Measurements from ENCODE around the gene C14orf119. TPM values are rescaled to one million over a fixed set of nuclear protein-coding genes. Genes with fewer than 3 reads are reported as not detected.

C14orf119 gene
- total RNA-seq, 1 donor from 2014 or later, result 22.4 TPM

Other genes starting within 250 kb of the C14orf119 start
- 59.2 TPM for gene LRP10, start 223.8 kb upstream of the C14orf119 start, total RNA-seq
- gene REM2, start 212.3 kb upstream of the C14orf119 start, total RNA-seq, result not detected
- gene RBM23, start 176.4 kb upstream of the C14orf119 start, total RNA-seq, result 40.3 TPM
- 48.7 TPM for gene PRMT5, start 166.1 kb upstream of the C14orf119 start, total RNA-seq
- gene HAUS4, start 138.4 kb upstream of the C14orf119 start, total RNA-seq, result 19.5 TPM
- 13.1 TPM for gene AJUBA, start 113.0 kb upstream of the C14orf119 start, total RNA-seq
- gene C14orf93, start 85.4 kb upstream of the C14orf119 start, total RNA-seq, result 5.6 TPM
- 134 TPM for gene PSMB5, start 60.6 kb upstream of the C14orf119 start, total RNA-seq
- not detected for gene PSMB11, start 53.3 kb upstream of the C14orf119 start, total RNA-seq
- gene CDH24, start 38.0 kb upstream of the C14orf119 start, total RNA-seq, result 2.5 TPM
- gene ACIN1, start 369 bp upstream of the C14orf119 start, total RNA-seq, result 73.9 TPM
- gene CIROP, start 9.5 kb downstream of the C14orf119 start, total RNA-seq, result not detected
- gene CEBPE, start 23.8 kb downstream of the C14orf119 start, total RNA-seq, result not detected
- 11.5 TPM for gene SLC7A8, start 88.2 kb downstream of the C14orf119 start, total RNA-seq
- gene RNF212B, start 142.4 kb downstream of the C14orf119 start, total RNA-seq, result not detected
- gene HOMEZ, start 190.6 kb downstream of the C14orf119 start, total RNA-seq, result 8.0 TPM
- 7.9 TPM for gene PPP1R3E, start 207.4 kb downstream of the C14orf119 start, total RNA-seq
- 35.4 TPM for gene BCL2L2, start 211.3 kb downstream of the C14orf119 start, total RNA-seq
- gene PABPN1, start 226.0 kb downstream of the C14orf119 start, total RNA-seq, result 73.7 TPM